Activated CD4-positive, alpha-beta T cell treated with anti-CD3 and anti-CD28 coated beads, Interleukin-2, amount 50 U/mL, for 48 hours (primary cell): ENCODE measurements around the gene ALG10B.
"Not testable (repeated sequence)": the region's sequence is repeated elsewhere in the genome, so short reads cannot be mapped to it uniquely, and the experiment has no call there.

Experiments used
- DNase-seq, 2 experiments: peaks; one replicate each; pipeline ENCODE4 v3.0.0-alpha.2; 2020

Gene ALG10B, protein sequence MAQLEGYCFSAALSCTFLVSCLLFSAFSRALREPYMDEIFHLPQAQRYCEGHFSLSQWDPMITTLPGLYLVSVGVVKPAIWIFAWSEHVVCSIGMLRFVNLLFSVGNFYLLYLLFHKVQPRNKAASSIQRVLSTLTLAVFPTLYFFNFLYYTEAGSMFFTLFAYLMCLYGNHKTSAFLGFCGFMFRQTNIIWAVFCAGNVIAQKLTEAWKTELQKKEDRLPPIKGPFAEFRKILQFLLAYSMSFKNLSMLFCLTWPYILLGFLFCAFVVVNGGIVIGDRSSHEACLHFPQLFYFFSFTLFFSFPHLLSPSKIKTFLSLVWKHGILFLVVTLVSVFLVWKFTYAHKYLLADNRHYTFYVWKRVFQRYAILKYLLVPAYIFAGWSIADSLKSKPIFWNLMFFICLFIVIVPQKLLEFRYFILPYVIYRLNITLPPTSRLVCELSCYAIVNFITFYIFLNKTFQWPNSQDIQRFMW

DNA sequence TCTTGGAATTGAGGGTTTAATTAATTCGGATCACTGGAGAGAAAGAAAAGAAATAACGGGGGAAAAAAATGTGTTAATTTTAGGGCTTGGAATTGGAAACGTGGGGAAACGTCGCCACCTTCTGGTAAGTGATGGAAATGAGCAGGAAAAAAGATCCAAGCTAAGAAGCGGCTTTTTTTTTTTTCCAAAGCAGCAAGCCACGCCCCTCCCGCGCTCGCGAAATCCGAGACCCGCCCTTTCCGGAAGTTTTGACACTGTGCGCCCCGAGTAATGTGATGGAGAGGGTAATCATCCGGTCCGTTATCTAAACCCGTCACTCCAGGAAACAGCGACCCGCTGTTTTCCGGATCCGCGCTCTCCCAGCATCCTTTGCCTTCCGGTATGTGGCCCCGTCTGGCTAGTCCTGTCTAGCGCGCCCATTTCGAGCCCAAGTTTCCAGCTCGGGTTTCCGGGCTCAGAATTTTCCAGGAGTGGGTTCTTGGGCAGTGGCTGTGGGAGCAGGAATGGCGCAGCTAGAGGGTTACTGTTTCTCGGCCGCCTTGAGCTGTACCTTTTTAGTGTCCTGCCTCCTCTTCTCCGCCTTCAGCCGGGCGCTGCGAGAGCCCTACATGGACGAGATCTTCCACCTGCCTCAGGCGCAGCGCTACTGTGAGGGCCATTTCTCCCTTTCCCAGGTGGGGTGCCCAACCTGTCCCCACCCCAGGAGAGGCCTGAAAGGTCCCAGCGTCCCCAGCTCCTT lies at the start of gene ALG10B:
Gene ALG10B (plus strand): TSS at position 384 of the 739 bp plus-strand sequence. CDS start 120 bp downstream, at position 504.
- peak; percentile 88 to 91 for DNase-seq

DNA sequence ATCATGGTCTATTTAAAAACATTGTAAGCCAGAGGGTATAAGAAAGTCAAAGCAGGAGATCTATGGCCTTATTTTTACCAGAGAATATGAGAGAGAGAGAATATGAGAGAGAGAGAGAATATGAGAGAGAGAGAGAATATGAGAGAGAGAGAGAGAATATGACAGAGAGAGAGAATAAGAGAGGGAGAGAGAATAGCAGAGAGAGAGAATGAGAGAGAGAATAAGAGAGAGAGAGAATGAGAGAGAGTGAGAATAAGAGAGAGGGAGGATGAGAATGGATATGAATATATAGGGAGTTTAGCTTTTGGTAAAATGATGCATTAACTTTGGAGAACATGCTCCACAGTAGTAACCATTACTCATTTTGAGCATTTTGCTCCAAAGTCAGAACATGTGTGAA lies 48.0 kb upstream of the ALG10B start:
- no peak for DNase-seq

DNA sequence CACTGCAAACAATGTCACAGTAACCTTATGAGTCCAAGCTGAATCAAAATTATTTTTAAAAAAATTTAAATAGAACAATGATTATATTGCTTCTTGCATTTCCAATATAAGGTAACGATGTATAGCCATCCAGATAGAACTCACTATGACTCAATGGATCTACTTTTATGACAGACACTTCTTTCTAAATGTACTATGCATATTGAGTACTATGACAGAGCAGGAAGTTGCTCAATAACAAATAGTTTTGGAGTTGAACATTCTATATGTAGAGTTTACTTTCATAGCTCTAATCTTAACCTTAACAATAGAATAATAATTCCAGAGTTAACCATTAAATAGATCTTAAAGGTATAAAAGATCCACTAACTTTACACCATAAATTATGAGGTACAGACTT lies 46.7 kb upstream of the ALG10B start:
- DNase-seq: no peak

DNA sequence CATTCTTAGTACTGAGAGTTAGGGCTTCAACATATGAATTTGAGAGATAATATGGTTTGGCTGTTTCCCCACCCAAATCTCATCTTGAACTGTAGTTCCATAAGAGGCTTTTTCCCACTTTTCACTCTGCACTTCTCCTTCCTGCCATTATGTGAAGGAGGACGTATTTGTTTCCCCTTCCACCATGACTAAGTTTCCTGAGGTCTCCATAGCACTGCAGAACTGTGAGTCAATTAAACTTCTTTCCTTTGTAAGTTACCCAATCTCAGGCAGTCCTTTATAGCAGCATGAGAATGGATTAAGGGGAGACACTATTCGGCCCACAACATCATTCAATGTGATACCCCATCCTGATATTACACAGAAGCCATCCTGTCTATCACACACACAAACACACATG lies 36.8 kb upstream of the ALG10B start:
- DNase-seq: no peak

DNA sequence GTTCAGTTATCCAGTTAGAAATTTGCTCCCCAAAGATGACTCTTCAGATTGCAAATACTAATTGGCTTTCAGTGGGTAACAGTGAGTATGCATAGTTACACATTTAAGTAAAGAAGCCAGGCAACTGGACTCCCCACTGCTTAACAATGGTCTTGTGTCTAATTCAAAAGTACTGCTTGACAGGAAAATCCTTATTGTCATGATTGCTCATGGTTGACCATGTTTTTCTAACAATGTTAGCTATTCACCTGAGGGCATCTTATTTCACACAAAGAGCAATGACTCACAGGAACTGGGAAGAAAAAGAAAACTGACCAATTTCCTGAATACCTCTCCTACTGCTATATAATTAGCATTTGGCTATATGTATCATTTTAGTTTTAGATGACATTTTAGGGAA lies 33.7 kb upstream of the ALG10B start:
- no peak for DNase-seq

DNA sequence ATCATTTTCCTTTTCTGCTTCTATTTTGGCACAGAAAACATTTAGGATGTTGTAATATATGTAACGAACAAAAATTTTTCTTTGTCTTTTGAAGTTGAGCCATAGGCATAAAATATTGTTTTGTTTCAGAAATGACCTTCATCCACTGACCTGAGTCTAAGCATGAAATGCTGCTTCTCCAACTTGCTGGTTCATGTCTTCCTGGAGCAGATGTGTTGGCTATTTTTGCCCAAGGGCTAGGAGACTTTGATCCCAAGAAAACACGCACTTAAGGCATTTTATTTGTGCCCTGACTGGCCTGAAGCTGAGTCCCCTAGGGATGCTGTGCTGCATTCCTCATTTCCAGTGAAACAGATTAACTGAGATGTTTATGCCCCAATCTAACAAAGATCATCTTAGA lies 27.2 kb upstream of the ALG10B start:
- DNase-seq: no peak

DNA sequence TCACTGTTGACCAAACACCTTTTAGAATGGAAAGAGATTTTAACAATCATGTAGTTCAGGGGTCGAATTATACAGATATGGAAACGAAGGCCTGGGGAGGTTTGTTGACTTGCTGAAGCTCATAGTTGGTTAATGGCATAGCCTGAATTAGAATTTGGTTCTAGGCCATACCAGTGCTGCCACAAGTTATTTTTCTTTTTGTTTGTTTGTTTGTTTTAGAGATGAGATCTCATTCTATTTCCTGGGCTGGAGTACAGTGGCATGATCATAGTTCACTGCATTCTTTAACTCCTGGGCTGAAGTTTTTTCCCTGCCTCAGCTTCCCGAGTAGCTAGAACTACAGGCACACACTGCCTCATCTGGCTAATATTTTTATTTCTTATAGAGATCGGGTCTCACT lies 25.4 kb upstream of the ALG10B start:
- no peak for DNase-seq

DNA sequence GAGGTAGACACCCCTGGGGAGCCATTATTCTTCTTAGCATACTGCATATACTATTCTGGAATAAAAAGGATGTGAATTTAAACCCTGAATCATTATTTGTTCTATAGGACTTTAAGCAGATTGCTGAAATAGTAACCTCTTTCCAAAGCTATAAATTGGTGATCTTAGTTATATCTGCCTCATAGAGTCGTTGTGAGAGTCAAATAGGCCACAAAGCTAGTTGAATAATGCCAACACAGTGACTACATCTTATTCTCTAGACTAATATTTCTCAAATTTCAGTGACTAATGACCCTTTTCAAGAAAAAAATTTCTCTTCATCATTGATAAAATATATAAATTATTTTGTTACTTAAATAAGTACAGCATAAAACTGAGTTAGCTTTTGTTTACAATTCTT lies 13.6 kb upstream of the ALG10B start:
- DNase-seq: not testable (repeated sequence)

DNA sequence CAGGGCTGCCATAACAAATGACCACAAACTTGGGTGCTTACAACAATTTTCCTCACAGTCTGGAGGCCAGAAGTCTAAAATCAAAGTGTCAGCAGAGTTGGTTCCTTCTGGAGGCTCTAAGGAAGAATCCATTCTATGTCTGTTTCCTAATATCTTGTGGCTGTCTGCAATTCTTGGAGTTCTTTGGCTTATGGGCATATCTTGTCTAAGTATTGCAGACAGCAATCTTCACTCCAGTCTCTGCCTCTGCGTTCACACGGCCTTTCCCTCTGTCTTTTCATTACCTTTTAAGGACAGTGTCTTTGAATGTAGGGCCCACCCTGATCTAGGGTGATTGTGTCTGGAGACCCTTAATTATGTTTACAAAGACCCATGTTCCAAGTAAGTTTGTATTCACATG lies 5.4 kb downstream of the ALG10B start:
- not testable (repeated sequence) for DNase-seq

DNA sequence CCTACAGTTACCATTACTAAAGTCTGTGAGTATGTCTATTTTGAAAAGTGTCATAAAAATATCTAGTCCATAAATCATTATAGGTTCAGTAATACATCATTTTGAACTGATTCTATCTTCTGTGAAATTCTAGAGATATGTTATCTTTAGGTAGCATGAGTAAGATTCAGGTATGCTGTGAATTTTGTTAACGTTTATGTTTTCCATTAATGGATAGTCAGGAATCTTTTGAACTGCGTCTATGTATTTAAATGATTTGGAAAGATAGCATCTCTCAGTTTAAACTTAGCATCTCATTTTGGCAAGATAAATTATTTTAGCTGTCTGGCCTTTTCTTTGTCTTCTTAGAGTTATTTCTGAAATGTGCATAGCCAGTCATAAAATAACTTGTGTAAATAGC lies 8.3 kb downstream of the ALG10B start:
- no peak for DNase-seq

DNA sequence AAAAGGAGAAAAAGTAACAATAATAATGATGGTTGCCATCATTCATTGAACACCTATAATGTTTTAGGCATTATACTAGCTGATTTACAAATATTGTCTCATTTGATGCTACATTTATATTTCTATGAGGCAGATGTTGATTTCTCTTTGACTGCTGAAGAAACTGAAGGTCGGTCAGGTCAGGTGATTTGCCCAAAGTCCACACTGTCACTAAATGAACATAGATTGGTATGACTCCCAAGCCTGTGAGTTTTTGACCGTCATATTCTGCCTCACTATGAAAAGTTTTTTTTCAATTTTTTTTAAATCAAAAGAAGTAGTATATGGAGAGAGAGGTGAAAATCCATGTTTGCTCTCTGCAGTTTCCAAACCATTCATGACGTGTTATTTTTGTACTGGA lies 10.8 kb downstream of the ALG10B start:
- no peak for DNase-seq

DNA sequence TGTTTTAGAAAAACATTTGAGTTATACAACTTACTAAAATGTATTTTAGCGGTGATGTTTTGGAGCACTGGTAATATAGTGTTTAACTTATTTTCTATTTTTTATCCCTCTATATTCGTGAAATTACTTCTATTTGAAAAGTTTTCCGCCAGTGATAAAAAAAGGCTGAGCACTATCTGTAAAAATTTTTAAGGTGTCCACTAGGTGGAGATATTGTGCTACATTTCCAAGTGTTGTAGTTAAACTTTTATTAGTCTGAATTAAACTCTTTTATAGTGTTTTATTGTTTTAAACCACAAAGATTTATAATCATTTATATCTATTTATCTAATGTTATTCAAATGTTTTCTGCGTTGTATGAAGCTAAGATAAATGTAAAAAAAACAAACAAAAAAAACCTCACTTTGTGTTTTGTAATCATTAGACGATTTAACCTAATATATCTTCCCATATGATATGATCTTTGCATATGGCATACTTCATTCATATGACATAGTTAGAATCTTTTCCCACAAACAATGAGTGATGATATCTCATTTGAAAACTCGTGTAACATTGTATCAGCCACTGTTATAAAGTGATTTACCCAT lies 11.8 kb downstream of the ALG10B start:
- DNase-seq: no peak

DNA sequence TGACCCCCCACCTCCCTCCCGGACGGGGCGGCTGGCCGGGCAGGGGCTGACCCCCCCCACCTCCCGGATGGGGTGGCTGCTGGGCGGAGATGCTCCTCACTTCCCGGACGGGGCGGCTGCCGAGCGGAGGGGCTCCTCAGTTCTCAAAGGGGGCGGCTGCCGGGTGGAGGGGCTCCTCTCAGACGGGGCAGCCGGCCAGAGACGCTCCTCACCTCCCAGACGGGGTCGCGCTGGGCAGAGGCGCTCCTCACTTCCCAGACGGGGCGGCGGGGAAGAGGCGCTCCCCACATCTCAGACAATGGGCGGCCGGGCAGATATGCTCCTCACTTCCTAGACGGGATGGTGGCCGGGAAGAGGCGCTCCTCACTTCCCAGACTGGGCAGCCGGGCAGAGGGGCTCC lies 13.8 kb downstream of the ALG10B start:
- DNase-seq: not testable (repeated sequence)

DNA sequence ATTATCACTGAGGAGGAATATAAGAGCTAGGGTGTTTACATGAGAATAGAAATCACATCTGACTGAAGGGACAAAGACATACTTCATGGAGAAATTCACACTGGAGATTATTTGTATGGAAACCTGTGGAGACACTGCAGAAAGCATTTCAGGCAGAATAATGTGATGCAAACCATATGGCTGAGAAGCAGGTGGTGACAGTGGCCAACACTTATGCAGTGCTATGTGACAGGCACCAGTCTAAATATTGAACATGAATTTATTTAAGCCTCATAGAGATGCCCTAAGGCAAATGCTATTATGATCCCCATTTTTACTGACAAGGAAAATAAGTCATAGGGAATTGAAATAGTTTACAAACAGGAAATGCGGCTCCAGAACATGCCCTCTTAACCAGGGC lies 16.2 kb downstream of the ALG10B start:
- DNase-seq: no peak

DNA sequence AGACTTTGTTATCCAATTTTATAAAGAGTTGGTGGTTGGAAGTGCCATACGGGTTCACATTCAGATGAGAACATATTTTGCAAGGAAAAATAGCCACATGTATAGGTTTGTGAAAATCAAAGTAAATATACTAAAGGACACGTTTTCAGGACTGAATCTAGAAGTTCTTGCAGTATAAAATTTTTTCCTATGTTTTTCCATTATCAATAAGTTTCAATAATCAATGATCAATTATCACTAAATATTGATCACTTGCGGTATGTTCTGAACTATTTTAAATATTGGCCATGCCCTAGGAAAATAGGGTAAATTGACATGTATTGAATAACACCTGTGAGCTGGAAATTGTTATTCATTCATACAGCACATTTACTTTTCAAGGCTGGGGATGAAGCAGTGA lies 25.9 kb downstream of the ALG10B start:
- no peak for DNase-seq

DNA sequence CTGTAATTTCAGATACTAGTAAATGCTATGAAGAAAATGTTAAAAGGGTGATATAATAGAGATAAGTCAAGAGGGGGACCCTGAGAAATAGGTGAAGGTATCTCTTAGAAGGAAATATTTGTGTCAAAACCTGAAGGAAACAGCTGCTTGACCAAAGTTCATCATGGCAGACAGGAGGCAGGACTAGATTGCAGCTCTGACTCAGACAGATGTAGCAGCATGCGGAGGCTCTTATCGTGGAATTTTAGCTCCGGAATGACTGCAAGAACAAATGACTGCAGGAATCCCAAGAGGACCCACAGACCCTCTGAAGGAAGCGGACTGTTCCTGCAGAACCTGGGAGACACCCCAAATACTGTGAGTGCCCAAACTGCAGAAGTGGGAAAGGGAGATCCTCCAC lies 26.7 kb downstream of the ALG10B start:
- not testable (repeated sequence) for DNase-seq

DNA sequence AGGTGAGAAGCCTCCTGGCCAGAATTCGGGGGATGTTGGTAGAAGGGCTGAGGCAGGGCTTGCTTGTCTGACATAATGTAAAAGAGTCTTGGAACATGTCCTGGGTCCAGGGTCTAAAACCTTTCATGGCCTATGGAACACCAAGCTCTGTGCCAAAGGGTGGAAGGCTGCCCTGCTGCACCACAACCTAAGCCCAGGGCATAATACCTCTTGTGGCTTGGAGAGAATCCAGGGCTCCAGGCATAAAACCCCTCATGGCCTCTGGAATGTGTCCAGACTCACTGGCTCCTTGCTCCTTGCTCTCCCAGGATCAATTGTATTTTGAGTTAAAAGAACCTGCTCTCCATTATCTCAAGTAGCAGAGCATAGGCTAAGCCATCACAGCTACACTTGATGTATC lies 27.3 kb downstream of the ALG10B start:
- DNase-seq: not testable (repeated sequence)

DNA sequence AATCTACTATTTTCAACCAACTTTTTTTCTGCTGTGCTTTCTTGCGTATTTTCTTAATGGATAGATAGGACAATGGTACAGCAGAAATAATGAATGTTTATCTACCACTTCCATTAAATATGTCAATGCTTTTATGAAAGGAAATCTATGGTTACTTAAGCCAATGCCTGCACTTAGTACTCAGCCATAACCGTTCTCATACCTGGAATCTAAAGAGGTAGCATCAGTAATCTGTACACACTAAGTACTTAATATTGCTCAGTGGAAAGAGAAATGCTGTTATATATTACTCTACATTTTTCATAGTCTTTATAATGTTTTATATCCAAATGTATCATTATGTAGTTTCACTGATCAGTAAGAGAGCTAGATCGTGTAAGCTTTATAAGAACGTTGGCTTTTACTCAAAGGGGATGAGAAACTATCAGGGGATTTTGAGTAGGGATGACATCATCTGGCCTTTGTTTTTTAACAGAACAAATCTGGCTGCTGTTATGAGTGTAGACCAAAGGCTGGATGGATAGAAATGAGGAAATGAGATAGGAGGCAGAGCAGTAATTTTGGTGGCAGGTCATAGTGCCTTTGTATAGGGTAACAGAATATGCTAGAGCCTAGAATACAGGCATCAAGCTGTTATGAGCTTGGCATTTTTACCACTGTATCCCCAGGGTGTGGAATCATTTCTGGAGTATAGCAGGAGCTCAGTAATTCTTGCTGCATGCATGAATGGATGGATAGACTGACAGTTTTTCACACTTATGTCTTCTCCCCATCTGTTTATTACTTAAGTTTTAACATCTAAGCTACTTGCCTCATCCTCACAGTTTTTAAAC lies 34.0 kb downstream of the ALG10B start:
- no peak for DNase-seq

DNA sequence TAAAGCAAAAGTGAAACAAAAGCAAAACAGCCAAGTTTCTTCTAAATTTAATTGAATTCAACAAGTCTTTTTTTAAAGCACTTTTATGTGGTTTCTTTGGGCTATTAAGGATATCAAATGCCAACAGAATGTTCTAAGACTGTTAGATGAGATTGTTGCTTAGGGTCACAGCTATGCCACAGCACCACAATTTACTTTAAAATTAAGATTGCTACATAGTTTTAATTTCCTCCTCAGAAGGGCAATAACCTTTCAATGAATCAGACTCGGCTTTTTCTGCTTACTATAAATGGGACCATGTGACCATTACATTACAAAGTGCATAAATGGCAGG lies 34.6 kb downstream of the ALG10B start:
- DNase-seq: not testable (repeated sequence)

DNA sequence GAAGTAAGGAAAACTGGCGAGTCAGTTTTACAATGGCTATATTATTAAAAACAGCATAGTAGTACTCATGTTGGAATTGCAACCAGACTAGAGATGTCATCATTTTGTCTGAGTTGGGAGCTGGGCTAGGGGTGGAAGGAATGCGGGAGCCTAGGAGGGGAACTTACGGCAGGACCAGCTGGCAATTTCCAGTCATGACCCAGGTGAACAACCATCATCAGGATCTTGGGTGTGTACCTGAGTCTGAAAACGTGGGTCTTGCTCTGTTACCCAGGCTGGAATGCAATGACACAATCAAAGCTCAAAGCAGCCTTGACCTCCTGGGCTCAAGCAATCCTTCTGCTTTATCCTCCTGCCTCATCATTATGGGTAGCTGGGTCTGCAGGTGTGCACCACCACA lies 50.9 kb downstream of the ALG10B start:
- DNase-seq: no peak

DNA sequence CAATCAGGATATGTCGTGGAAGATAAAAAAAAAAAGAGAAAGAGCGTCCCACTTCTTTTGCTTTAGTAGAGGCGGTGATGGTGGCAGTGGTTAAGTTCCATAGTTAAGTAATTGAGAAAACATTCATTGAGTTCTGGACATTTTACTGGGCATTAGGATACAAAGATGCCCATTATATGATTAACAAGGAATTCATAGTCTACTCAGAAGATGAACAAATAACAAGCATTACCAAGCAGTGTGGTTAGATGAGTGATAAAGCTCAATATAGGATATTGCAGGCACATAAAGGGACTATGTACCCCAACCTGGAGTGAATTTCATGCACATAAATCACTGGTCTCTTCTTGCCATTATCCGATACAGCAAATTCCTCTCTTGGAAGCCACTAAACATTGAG lies 53.7 kb downstream of the ALG10B start:
- no peak for DNase-seq

DNA sequence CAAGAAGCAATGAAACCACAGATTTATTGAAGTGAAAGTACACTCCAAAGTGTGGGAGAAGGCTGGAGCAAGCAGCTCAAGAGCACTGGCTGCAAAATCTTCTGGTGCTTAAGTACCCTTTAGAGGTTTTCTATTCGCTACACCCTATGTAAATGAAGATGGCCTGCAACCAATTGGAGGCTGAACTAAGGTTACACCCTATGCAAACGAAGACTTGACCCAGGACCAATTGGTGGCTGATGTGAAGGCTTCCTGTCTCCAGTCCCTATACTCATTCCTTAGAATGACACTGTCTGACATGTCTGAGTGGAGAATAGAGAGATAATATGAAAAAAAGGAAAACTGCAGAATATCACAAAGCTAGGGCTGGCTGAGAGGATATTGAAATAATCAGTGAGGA lies 57.2 kb downstream of the ALG10B start:
- no peak for DNase-seq

DNA sequence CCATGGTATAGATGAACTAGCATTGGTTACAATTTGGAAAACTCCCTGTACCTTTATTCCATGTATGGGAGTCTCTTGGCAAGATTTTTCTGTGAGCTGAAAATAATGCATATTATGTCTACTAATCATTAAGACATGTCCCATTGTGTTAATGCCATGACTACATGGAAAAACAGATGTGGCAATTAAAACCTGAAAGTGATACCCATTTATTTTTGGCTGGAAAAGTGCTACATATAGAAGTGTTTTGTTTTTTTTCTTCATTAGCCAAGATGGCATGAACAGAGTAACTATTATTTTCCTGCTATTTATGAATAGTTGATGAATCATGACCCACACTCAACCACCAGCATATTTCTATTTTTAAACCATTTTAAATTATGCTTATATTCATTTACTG lies 58.2 kb downstream of the ALG10B start:
- DNase-seq: no peak
